GM19035 (cell line): ENCODE data around the gene ADGRF1.
"Not testable (repeated sequence)": the region's sequence is repeated elsewhere in the genome, so short reads cannot be mapped to it uniquely, and the experiment has no call there.

ENCODE experiments used
- ATAC-seq: cut with Tn5 transposase; IDR thresholded peaks from one replicate; pipeline ENCODE4 v1.9.1; 2021; ENCODE audit not compliant: unreplicated experiment

The ADGRF1 gene

DNA sequence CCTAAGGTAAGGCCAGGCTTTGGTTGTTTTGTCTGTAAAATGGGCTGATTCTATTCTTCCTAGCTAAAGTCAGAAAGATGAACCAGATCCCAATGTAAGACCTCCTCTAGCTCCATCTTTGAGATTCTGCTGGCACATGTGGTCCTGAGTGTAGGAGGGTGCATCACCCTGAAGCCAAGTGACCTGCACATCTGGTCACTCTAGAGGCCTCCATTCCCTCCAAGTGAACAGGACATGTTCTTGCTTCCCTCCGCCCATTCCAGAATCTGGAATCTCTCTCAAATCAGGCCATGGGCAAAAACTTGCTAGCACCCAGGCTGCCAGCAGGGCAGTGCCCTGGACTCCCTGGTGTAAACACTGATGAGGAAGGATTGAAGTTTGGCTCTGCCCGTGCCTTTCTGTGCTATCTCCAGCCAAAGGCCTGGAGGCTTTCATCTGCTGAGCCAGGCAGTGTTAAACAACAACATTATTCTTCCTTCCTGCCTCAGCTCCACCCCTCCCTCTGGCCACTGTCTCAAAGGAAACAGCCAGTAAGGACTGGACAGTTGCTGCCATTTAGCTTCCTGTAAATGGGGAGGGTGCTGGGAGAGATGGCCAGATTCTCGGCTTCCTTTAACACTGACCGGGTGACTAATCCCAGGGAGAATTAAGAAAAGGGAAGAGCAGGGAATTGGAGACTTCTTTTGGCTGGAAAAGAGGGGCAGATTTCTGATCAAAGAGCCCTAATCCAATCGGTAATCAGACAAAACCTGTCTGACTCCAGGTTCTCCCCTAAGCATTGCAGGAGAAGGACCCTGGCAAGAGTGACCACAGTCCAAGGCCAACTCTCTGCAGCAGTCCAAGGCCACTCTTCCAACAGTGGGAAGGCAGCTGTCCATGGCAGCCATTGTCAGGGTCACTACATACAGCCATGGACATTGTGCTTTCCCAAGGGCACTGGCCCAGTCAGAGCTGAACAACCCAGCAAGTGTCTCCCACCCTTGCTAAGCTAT is 19.5 kb upstream of the ADGRF1 start:
- ATAC-seq = no peak

GRCh38 chr6:47059216-47059885 is 17.2 kb upstream of the ADGRF1 start:
- no peak for ATAC-seq

DNA sequence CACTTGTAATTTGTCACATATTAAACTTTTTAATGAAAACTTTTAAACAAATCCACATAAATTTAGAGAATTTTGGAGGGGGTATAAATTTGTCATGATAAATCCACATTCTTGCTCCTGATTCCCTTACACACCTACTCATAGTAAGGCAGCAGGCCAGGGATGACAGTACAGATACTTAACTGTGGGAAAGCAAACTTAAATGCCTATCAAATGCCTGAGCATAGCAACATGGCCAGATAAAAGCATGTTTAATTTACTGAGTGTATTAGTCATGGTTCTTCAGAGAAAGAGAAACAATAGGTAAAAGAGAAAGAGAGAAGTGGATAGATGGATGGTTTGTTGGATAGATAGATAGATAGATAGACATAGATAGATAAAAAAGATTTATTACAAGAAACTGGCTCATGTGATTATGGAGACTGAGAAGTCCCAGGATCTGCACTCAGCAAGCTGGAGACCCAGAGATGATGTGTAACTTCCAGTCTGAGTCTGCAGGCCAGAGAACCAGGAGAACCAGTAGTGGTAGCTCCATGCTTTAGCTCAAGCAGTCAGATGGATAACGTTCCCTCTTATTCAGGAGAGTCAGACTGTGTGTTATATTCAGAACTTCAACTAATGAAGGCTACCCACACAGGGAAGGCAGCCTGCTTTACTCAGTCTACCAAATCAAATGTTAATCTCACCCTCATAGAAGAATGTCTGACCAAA is 15.9 kb upstream of the ADGRF1 start:
- no peak for ATAC-seq

DNA sequence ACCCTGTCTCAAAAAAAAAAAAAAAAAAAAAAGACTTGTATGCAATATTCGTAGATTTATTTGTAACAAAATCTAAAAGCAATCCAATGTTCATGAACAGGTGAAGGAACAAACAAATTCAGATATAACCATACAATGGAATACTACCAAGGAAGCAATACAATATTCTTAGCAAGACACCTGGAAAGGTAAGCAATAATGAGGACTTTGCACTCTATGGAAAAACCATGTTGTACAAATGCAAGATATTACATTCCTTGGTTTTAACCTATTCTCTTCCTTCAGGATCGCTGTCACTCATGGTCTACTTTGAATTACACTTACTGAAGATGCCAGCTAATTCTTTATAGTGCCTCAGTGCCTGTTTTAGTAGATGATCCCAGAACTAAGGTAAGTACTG is 14.7 kb upstream of the ADGRF1 start:
- no peak for ATAC-seq

- not testable (repeated sequence) for ATAC-seq
These were observed 12.2 kb upstream of the ADGRF1 start for GRCh38 chr6:47054302-47054701.

DNA sequence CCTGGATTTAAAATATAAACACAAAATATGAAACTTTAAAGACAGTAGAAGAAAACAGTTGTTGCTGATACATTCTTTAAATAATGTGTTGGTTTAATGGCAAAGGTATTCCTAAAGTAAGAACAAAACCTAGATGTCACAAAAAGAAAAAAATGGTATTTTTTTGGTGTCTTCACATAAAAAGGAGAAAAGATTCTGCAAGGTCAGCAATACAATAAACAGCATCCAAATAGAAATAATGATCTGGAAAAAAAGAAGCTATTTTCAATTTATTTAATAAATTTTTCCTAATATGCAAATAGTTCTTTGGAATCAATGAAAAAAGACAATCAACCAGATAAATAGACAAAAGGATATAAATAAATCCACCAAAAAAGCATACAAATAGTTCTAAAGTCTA is 6.5 kb upstream of the ADGRF1 start:
- no peak for ATAC-seq

GRCh38 chr6:47047479-47048407 is 5.6 kb upstream of the ADGRF1 start:
- peak; percentile 74 for ATAC-seq

- ATAC-seq = no peak
These were observed 5.0 kb upstream of the ADGRF1 start for GRCh38 chr6:47047097-47047478.

DNA sequence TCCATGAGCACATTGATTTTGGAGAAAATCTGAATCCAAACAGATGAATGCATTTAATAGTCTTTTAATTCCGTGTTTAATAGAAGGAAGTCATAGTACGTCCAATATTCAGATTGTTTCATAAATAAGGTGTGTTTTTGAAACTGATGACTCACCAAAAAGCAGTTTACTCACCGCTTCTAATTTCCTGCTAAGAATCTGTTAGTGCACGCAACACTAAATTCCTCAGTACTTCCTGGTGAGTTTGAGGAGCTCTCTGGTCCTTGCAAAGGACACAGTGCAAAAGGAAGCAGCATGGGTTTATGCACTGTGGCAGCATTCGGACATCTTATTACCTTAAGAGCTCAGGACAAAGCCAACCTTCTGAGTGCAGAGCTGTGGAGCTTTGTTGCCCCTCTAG is 2.3 kb upstream of the ADGRF1 start:
- no peak for ATAC-seq

DNA sequence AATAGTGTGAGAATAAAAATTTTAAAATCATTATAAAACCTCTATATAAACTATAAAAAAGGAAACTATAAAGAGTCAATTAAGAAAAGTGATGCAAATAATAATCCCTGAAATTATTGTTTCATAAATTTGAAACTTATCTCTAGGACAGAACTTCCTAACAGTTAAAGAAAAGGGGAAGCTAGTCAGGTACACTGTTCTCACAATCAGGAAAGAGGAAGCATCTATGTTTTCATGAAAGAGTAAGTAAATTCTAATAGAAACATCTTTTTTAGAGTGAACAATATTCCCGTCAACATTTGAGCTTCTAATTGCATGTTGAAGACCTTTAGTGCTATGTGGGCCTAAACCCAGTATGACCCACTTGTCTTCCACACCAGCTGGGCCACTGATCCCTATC is 1.2 kb upstream of the ADGRF1 start:
- ATAC-seq = no peak

DNA sequence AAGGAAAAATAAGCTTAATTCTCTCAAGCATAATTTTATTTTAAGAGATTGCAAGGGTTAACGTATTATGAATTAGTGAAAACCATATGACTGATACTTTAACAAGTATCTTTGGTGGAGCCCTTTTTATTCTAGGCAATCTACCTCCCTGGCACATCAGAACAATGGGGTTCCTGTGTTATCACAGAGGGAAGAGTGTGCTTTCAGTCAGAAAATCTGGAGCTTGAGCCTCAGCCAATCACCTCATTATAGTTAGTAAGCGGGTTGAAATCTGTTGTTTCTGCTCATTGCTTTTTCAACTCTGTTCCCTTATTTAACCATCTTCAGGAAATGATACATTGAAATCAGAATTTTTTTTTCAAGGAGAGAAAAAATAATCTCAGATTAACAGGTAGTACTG is 391 bp downstream of the ADGRF1 start:
- no peak for ATAC-seq

- ATAC-seq = no peak
These were observed 7.2 kb downstream of the ADGRF1 start for GRCh38 chr6:47034926-47035325.

DNA sequence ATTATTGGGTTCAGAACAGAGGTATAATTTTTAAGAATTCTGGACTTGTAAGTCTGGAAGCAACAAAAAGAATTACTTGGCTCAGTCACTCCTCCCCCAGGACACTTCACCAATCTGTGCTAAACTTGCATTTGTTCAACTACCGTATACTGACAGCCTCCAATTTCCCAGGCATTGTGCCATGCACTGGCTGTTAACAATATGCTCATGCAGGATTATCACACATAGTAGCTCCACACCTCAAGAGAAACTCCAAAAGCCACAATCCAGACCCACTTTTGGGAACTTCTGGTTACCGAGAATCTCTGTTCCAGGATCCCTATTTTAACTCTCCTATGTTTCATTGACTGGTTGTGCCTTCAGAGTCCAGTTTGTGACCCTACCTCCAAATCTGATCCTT is 7.7 kb downstream of the ADGRF1 start:
- no peak for ATAC-seq

- ATAC-seq = no peak
These were observed 9.0 kb downstream of the ADGRF1 start for GRCh38 chr6:47032974-47033765.

DNA sequence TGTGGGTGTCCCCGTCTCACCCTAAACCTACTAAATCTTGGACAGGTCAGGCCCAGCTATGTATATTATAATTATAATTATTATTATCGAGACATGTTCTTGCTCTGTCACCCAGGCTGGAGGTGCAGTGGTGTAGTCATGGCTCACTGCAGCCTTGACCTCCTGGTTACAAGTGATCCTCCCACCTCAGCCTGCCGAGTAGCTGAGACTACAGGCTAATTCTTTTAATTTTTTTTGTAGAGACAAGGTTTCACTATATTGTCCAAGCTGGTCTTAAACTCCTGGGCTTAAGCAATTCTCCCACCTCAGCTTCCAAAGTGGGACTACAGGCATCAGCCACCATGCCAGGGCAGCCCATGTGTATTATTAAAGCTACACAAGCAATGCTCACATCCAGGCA is 10.5 kb downstream of the ADGRF1 start:
- ATAC-seq = no peak

- ATAC-seq = no peak
These were observed 12.1 kb downstream of the ADGRF1 start for GRCh38 chr6:47029865-47030561.

DNA sequence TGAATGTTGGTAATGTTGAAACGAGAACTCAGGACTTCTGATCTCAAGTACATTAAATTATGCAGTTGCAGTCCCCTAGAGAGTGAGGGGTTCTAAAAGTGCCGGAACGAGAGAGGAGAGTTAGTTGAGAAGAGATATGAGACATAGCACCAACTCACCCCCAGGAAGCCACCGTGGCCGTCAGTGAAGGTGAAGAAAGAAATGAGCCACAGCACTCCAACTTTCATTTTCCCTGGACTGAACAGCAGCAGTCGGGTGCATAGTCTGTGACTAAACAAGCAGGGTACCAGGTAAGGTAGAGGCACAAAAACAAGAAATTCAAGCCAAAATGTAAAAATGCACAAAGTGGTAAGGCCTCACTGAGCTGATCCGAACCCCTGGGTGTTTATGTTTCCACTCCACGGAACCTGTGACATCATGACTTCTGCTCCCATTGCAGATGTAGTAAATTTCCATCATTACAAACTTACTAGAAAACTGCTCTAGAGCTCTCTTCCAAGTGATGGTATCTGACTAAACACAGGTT is 13.2 kb downstream of the ADGRF1 start:
- no peak for ATAC-seq

GRCh38 chr6:47027315-47027714 is 14.8 kb downstream of the ADGRF1 start:
- no peak for ATAC-seq

DNA sequence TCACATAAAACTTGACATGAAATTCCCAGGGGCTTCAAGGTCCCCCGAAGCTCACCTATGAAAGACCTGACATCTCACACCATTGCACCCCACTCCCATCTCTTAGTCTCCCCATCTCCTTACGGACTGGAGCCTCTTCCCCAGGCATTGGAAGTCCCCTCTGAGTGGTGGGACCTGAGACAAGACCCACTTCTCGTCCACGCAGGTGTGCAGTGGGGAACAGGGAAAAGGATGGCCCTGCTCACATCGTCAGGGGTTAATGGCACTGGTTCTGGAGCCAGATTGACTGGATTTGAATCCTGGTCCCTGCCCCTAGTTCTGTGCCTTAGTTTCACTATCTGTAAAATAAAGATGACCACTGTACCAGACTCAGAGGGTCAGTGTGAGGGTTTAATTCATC is 15.5 kb downstream of the ADGRF1 start:
- ATAC-seq = no peak
